Activated T-cell treated with anti-CD3 and anti-CD28 coated beads for 1 hour (primary cell): ENCODE results near the gene CACNA1F.

Source experiments
- DNase-seq: peaks from one replicate; pipeline ENCODE4 v3.0.0-alpha.2; 2020; ENCODE audit warnings: low read depth

CACNA1F gene

DNA sequence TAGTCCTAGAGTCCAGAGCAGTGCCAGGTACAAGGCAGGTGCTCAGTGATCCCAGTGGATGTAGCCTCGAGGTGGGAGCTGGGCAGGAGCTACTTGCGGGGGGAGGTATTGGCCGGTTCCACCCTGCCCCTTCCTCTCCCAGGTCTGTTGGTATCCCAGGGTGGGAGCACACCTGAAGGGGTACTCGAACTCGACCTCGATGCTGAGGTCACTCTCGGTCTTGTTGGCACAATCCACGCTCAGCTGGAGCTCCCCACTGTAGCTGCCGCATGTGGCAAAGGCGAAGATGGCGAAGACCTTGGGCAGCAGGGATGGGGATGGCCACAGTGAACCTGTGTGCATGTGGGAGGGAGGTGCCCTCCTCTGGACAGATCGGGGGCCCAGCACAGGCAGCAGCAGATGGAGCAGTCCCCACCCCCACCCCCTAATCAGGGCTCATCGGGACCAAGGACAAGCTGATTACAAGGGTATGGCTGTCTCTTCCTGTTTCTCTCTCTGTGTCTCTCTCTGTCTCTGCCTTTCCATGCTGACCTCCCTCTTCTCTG lies 35.5 kb downstream of the CACNA1F start:
- DNase-seq: no peak

GRCh38 chrX:49193542-49193964 lies 39.6 kb downstream of the CACNA1F start:
- no peak for DNase-seq

GRCh38 chrX:49192722-49193328 lies 40.3 kb downstream of the CACNA1F start:
- no peak for DNase-seq

- no peak for DNase-seq
Measured at GRCh38 chrX:49191574-49192011, 41.5 kb downstream of the CACNA1F start.

GRCh38 chrX:49190821-49191573 lies 42.1 kb downstream of the CACNA1F start:
- peak; percentile 58 for DNase-seq

- DNase-seq: no peak
Measured at GRCh38 chrX:49189606-49190005, 43.5 kb downstream of the CACNA1F start.

DNA sequence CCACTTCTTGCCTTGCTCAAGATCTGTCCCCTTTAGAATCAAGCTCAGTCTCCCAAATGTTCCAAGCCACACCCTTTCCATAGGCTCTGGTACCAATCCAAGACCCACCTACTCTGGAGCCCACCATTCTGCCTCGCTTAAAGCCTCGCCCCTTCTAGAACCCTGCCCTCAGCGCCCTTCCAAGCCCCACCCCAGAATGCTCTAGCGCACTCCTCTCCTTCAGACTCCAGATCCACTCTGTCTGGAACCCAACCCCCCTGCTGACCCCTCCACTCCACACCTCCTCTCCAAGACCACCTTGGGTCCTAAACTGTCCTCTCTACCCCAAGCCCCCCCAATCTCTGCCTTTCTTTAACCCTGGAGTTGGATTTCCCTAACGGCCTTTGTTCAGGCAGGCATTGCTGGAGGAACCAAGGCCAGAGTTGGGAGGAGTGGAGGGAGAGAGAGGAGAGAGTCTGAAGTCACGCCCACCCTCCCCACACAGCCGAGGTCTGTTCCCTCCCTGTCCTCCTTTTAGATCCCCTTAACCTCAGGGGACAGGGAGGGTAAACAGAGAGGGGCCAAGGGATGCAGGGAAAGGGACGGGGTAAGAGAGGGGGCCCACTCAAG lies 44.6 kb downstream of the CACNA1F start:
- DNase-seq: no peak

GRCh38 chrX:49187526-49187925 lies 45.6 kb downstream of the CACNA1F start:
- DNase-seq: no peak

GRCh38 chrX:49187028-49187394 lies 46.1 kb downstream of the CACNA1F start:
- DNase-seq: no peak

GRCh38 chrX:49186125-49187027 lies 46.8 kb downstream of the CACNA1F start, which contains the start of gene PRICKLE3:
Gene PRICKLE3, minus strand, starts transcription at chrX:49186373. Its CDS starts 76 bp downstream, at chrX:49186297.
- peak; percentile 66 for DNase-seq

GRCh38 chrX:49184294-49185281 lies 48.6 kb downstream of the CACNA1F start:
- no peak for DNase-seq

DNA sequence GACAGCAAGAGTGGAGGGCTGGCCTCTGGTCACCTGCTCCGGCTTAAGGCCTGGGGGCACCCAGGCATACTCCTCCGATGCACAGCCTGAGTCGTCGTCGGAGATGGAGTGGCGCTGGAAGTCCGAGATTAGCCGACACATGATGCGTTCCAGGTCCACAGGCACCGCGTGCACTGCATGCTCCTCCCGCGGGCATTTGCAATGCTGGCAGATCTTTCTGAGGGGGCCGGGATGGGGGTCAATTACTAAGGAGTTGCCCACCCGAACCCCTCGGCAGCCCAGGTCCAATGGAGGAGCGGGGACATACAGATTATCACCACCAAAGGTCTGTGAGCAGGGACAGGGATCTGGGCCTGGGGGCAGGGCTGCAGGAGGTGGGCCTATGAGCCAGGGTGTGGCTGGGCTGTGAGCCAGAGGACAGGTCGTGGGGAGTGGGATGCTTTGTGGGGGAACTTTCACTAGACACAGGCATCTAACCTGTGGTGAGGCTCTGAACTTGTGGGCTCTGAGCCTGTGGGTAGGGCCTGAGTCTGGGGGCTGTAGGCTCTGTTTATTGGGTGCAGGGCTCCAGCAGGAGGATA lies 49.3 kb downstream of the CACNA1F start:
- DNase-seq: no peak

GRCh38 chrX:49179358-49179757 lies 53.8 kb downstream of the CACNA1F start:
- DNase-seq: no peak

DNA sequence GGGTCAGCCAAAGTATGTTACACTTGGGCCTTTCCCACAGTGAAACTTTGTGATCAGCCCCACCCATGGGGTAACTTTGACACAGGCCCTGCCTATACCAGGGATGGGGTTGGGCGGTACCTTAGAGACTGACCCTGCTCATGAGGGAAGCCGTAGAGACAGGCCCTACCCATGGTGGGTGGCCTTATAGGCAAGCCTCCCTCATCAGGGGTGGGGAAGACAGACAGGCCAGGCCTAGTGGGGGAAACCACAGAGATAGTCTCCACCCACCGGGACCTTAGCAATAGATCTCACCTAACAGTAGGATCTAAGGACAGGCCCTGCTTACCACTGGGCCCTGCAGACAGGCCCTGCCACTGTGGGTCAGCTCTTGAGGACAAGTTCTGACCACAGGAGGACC lies 54.6 kb downstream of the CACNA1F start:
- DNase-seq: no peak

GRCh38 chrX:49177873-49178480 lies 55.2 kb downstream of the CACNA1F start:
- no peak for DNase-seq

- no peak for DNase-seq
Measured at GRCh38 chrX:49177338-49177833, 55.8 kb downstream of the CACNA1F start.

DNA sequence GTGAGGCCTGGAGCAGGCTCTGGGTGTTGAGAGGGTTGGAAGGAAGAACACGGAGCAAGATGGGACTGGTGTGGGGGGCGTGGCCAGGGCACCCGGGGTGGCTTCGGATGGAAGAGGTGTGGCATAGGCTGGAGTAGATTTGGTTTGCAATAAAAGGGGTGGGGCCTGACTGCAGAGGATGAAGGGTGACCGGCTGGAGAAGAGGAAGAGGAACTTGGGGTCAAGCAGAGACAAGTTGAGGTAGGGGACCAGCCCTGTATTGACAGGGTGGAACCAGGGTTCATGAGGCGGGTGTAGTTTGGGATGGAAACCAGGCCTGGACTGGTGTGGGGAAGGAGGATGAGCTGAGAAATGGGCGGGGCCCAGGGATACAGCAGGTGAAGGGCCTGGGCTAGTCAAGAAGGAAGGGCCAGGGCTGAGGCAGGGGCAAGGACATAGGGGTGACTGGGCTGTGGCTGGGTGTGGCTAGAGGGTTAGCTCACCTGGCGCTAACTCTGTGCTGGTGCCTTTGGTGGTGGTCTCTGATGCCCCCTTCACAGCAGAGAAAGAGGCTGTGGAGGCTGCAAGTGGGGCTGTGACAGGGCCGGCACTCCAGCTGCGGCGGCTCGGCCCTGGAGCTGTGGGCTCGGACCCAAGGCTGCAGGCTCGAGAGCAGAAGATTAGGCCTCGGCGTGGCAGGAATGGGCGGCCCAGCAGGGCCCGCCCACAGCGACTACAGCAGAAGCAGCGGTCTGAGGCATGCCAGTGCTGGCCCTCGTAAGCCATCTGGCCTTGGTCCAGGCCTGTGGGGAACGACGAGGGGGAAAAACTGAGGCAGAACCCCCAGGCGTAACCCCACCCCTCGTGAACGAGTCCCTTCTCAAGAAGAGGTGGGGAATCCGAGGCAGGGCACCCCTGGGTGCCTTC lies 56.5 kb downstream of the CACNA1F start:
- DNase-seq: no peak

- no peak for DNase-seq
Measured at GRCh38 chrX:49175435-49176274, 57.5 kb downstream of the CACNA1F start.
